K562 (cell line): ENCODE measurements around the gene LILRA6.

Experiments
- CTCF ChIP-seq, 3 experiments: IDR thresholded peaks in 2 of 3; conservative IDR thresholded peaks in 1 of 3; 2 replicates each; pipeline ENCODE4 v1.5.1; 2011 to 2012; ENCODE audit warnings: low read length in 3 of 3, mild to moderate bottlenecking in 3 of 3, control low read depth in 2 of 3, improper control_type of control experiment in 1 of 3, inconsistent platforms in 1 of 3, low read depth in 1 of 3, mixed read lengths in 1 of 3, moderate library complexity in 1 of 3; ENCODE audit not compliant: insufficient read depth in 2 of 3
- GATAD2A ChIP-seq: fragments of 450-650 bp; IDR thresholded peaks from 2 replicates; pipeline ENCODE4 v1.6.1; 2017
- YY1 ChIP-seq, 3 experiments: IDR thresholded peaks; 2 replicates each; pipeline ENCODE4 v1.6.1; 2011; ENCODE audit warnings: low read length in 2 of 3, mild to moderate bottlenecking in 2 of 3, moderate library complexity in 2 of 3, borderline replicate concordance in 1 of 3, control low read depth in 1 of 3, low read depth in 1 of 3; ENCODE audit not compliant: insufficient read depth in 3 of 3, insufficient replicate concordance in 2 of 3, control insufficient read depth in 1 of 3, insufficient read length in 1 of 3; ENCODE audit errors: extremely low read depth in 1 of 3
- ZBTB43 ChIP-seq: sonication (generic); formaldehyde crosslinking; IDR thresholded peaks from 2 replicates; pipeline ENCODE4 v1.8.0; 2023; ENCODE audit warnings: mild to moderate bottlenecking, missing genetic modification reagents
- ZNF707 ChIP-seq: fragments of 250-450 bp; sonication (Bioruptor Pico); conservative IDR thresholded peaks from 2 replicates; pipeline ENCODE4 v1.8.0; 2022; ENCODE audit warnings: inconsistent platforms, mild to moderate bottlenecking, moderate library complexity
- TF ChIP-seq, protein P1 (sequence below): sonication (generic); formaldehyde crosslinking; IDR thresholded peaks from 2 replicates; pipeline ENCODE4 v1.8.1; 2022; ENCODE audit warnings: missing genetic modification reagents

DNA sequence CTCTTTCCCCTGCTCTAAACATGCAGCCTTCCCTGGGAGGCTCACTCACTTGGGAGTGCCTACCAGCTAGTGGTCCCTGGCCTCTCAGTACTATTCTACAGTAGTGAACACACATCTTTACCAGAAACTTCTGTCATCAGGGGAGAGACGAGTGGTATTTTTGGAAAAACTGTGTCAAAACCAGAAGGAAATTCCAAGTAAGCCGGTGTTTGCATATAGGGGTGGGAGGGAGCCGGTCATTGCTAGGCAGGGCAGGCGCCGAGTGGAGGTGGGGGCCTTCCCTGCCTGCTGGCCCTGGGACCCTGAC, 35.0 kb downstream of the LILRA6 start:
- no peak for TF ChIP-seq CTCF (IDR thresholded peaks at IDR 0.05 in 2 of 3, conservative IDR thresholded peaks at IDR 0.05 in 1 of 3; ENCODE audit: insufficient read depth in 2 of 3, low read depth in 1 of 3, low read length in 3 of 3)
- TF ChIP-seq, protein P1, sequence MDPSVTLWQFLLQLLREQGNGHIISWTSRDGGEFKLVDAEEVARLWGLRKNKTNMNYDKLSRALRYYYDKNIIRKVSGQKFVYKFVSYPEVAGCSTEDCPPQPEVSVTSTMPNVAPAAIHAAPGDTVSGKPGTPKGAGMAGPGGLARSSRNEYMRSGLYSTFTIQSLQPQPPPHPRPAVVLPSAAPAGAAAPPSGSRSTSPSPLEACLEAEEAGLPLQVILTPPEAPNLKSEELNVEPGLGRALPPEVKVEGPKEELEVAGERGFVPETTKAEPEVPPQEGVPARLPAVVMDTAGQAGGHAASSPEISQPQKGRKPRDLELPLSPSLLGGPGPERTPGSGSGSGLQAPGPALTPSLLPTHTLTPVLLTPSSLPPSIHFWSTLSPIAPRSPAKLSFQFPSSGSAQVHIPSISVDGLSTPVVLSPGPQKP: no peak
- no peak for TF ChIP-seq YY1 (IDR thresholded peaks at IDR 0.05; ENCODE audit: borderline replicate concordance in 1 of 3, control insufficient read depth in 1 of 3, extremely low read depth in 1 of 3, insufficient read depth in 3 of 3, insufficient read length in 1 of 3, insufficient replicate concordance in 2 of 3, low read depth in 1 of 3, low read length in 2 of 3)
- TF ChIP-seq ZNF707 (CRISPR knock-in tag): no peak
- TF ChIP-seq ZBTB43 (CRISPR knock-in tag): no peak; the same call in 1 of the 2 replicates
- TF ChIP-seq GATAD2A: no peak
